CD14-positive monocyte (primary cell): Measurements from ENCODE around the gene AMPD3. TPM values are rescaled to one million over a fixed set of nuclear protein-coding genes. Genes with fewer than 3 reads are reported as not detected.

Source experiments
- DNase-seq, 3 donors: peaks; one replicate each; pipeline ENCODE4 v3.0.0-alpha.2; 2011 to 2022
- H2AFZ ChIP-seq: 2 replicates; pipeline ENCODE4 v1.6.0; 2012; ENCODE audit warnings: mild to moderate bottlenecking, low read depth, low read length, inconsistent platforms; ENCODE audit not compliant: insufficient read depth, poor library complexity, severe bottlenecking
- H3K27ac ChIP-seq, 2 donors: 1 replicate in 1 of 2; 2 replicates in 1 of 2; pipeline ENCODE4 v1.5.1; 2012 to 2013; ENCODE audit warnings: low read length in 2 of 2, control low read depth in 1 of 2, inconsistent platforms in 1 of 2, low read depth in 1 of 2, mild to moderate bottlenecking in 1 of 2
- H3K27me3 ChIP-seq, 2 donors: one replicate each; pipeline versions ENCODE4 v1.6.0 to v1.6.1; 2011 to 2013; ENCODE audit warnings: low read length in 2 of 2; ENCODE audit not compliant: control insufficient read depth in 2 of 2, insufficient read depth in 2 of 2
- H3K36me3 ChIP-seq, 2 donors: replicated peaks in 1 of 2; 1 replicate in 1 of 2; 2 replicates in 1 of 2; pipeline versions ENCODE4 v1.5.1 to v1.6.1; 2012 to 2013; ENCODE audit warnings: low read length in 2 of 2, control low read depth in 1 of 2, inconsistent platforms in 1 of 2, mild to moderate bottlenecking in 1 of 2; ENCODE audit not compliant: insufficient read depth in 2 of 2, control insufficient read depth in 1 of 2
- H3K4me1 ChIP-seq, 2 donors: 1 replicate in 1 of 2; 2 replicates in 1 of 2; pipeline versions ENCODE4 v1.5.1 to v1.6.1; 2012 to 2013; ENCODE audit warnings: low read length in 2 of 2, control low read depth in 1 of 2, inconsistent platforms in 1 of 2, mild to moderate bottlenecking in 1 of 2, moderate library complexity in 1 of 2; ENCODE audit not compliant: insufficient read depth in 2 of 2, control insufficient read depth in 1 of 2
- H3K4me2 ChIP-seq: replicated peaks from 2 replicates; pipeline ENCODE3; 2012; ENCODE audit warnings: low read length, moderate library complexity, mild to moderate bottlenecking; ENCODE audit not compliant: poor library complexity, severe bottlenecking; ENCODE audit errors: extremely low read depth
- H3K4me3 ChIP-seq, 3 experiments: fragments of 200-600 bp in 1 of 3; sonication (generic) in 1 of 3; replicated peaks in 1 of 3; 1 replicate in 2 of 3; 2 replicates in 1 of 3; pipeline ENCODE4 v1.5.1; 2011 to 2013; ENCODE audit warnings: low read length in 3 of 3, mild to moderate bottlenecking in 3 of 3, control low read depth in 2 of 3, low read depth in 2 of 3, inconsistent platforms in 1 of 3, moderate library complexity in 1 of 3
- H3K79me2 ChIP-seq: 2 replicates; pipeline ENCODE4 v1.6.0; 2012; ENCODE audit warnings: mild to moderate bottlenecking, control low read depth, inconsistent platforms, low read length, moderate library complexity; ENCODE audit not compliant: insufficient read depth
- H3K9ac ChIP-seq: 2 replicates; pipeline ENCODE4 v1.6.0; 2017; ENCODE audit warnings: low read length, mild to moderate bottlenecking; ENCODE audit not compliant: insufficient read depth, poor library complexity, severe bottlenecking
- H3K9me3 ChIP-seq, 2 donors: replicated peaks in 1 of 2; 1 replicate in 1 of 2; 2 replicates in 1 of 2; pipeline versions ENCODE4 v1.5.1 to v1.6.1; 2012 to 2013; ENCODE audit warnings: low read length in 2 of 2, control low read depth in 1 of 2; ENCODE audit not compliant: control insufficient read depth in 1 of 2, insufficient read depth in 1 of 2
- H4K20me1 ChIP-seq: 2 replicates; pipeline ENCODE4 v1.6.0; 2012; ENCODE audit warnings: mild to moderate bottlenecking, low read length, control low read depth, moderate library complexity; ENCODE audit not compliant: insufficient read depth
- H3K27ac Mint-ChIP-seq, 7 donors: one replicate each; pipeline ENCODE4 v1.8.0; 2020; ENCODE audit warnings: mild to moderate bottlenecking in 7 of 7, mixed read lengths in 7 of 7, moderate library complexity in 6 of 7, inconsistent platforms in 2 of 7
- H3K27me3 Mint-ChIP-seq, 3 donors: one replicate each; pipeline ENCODE4 v1.8.0; 2021 to 2022; ENCODE audit warnings: low read depth in 3 of 3, mild to moderate bottlenecking in 3 of 3, mixed read lengths in 3 of 3, moderate library complexity in 3 of 3, inconsistent platforms in 1 of 3
- H3K36me3 Mint-ChIP-seq, 2 donors: one replicate each; pipeline ENCODE4 v1.8.0; 2020; ENCODE audit warnings: mixed read lengths in 2 of 2, inconsistent platforms in 1 of 2, mild to moderate bottlenecking in 1 of 2
- H3K4me1 Mint-ChIP-seq: one replicate; pipeline ENCODE4 v1.8.0; 2020; ENCODE audit warnings: mild to moderate bottlenecking, mixed read lengths
- H3K4me3 Mint-ChIP-seq, 2 donors: one replicate each; pipeline ENCODE4 v1.8.0; 2020; ENCODE audit warnings: mild to moderate bottlenecking in 2 of 2, mixed read lengths in 2 of 2, moderate library complexity in 1 of 2
- H3K9me3 Mint-ChIP-seq, 7 donors: one replicate each; pipeline ENCODE4 v1.8.0; 2020 to 2022; ENCODE audit warnings: mixed read lengths in 7 of 7, mild to moderate bottlenecking in 6 of 7, moderate library complexity in 6 of 7, inconsistent platforms in 2 of 7
- WGBS: methylation state at CpG from one replicate; pipeline ENCODE4 v1.1.5; 2013; ENCODE audit warnings: missing lambda C conversion rate; ENCODE audit not compliant: insufficient coverage; 5-methylcytosine and 5-hydroxymethylcytosine counted together
- intact Hi-C, 2 donors: fragments of 100-400 bp; cut with micrococcal nuclease; formaldehyde crosslinking; loops; one replicate each; pipeline versions ENCODE4 v1.15.0 to v1.15.1; 2023
- polyA plus RNA-seq, 3 donors: library from polyadenylated mRNA; depleted of rRNA in 1 of 3; unstranded in 2 of 3; stranded (reverse) in 1 of 3; fragments of 300-500 nt in 2 of 3; fragments of >200 nt in 1 of 3; fragmentation: Illumina TruSeq in 2 of 3; gene quantifications; 1 replicate in 2 of 3; 2 replicates in 1 of 3; pipeline ENCODE4 v1.2.3, GENCODE V29; 2012 to 2021
- TF ChIP-seq, protein P1 (sequence below): fragments of 200-600 bp; IDR thresholded peaks from one replicate; pipeline ENCODE4 v1.8.0; 2022; ENCODE audit warnings: antibody characterized with exemption, mild to moderate bottlenecking

The AMPD3 gene
- polyA plus RNA-seq, 3 donors, result 10.5 to 24.3 (median 14.3) TPM

DNA sequence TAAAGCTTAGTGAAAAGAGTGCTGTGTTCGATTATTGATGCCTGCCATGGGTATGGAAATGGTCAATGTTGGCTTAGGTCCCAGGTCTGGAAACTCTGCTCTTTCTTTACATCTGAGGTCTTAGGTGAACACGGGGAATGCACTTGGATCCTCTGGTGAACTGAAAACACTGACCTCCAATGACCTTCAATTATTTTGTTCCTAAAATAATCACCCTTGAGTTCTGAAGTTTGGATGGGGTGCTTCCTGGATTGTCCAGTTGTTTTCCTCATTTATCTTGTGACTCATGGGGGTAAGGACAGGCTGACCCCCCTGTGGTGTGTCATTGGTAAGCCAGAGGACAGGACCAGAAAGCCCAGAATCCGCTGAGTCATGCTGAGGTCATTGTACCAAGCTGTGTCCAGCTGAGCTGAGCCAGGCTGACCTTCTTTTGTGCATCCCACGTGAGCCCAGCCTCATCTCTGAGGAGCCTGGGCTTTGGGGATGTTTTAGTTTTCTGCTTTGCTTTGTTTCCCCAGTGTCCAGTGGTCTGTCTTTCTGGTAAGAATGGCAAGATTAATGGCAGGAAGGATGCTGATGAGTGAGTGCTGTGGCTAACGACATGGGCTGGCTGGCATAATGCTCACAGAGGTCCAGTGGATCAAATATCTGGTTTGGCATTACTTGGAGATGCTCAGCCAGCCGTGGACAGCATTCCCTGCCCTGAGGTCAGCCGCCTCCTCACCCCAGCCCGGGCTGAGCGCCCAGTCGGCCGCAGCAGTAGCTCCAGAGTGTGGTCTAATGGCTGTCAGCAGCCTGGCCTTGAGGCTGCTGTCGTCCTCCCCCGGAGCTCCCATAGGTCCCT lies 35.6 kb downstream of the AMPD3 start:
- Mint-ChIP-seq H3K4me1 (peaks cover 12% of the 10 kb centered on the region), H3K9me3 (peaks cover 0 to 2% (median 0%) of the 10 kb centered on the region in 7 donors), H3K36me3 (peaks cover 98 to 100% of the 10 kb centered on the region in 2 donors), H3K4me3 (no peak overlapping the region), H3K27ac (peak overlapping the region in 5 of 7 donors; percentile 37 to 75 (median 51)), H3K27me3 (no peaks in the 10 kb centered on the region)
- peak; percentile 23 to 87 (median 41) for DNase-seq
- Histone ChIP-seq H3K4me3 (no peak overlapping the region), H3K36me3 (peaks cover 90 to 100% of the 10 kb centered on the region in 2 donors), H3K27ac (peak overlapping the region in 1 of 2 donors; percentile 22), H3K9me3 (no peaks in the 10 kb centered on the region), H2AFZ (no peak overlapping the region), H3K4me2 (no peak overlapping the region), H3K4me1 (no peaks in the 10 kb centered on the region), H3K9ac (no peak overlapping the region), H4K20me1 (peaks cover 50% of the 10 kb centered on the region), H3K27me3 (no peaks in the 10 kb centered on the region), H3K79me2 (peaks cover 9% of the 10 kb centered on the region)
- TF ChIP-seq, protein P1, sequence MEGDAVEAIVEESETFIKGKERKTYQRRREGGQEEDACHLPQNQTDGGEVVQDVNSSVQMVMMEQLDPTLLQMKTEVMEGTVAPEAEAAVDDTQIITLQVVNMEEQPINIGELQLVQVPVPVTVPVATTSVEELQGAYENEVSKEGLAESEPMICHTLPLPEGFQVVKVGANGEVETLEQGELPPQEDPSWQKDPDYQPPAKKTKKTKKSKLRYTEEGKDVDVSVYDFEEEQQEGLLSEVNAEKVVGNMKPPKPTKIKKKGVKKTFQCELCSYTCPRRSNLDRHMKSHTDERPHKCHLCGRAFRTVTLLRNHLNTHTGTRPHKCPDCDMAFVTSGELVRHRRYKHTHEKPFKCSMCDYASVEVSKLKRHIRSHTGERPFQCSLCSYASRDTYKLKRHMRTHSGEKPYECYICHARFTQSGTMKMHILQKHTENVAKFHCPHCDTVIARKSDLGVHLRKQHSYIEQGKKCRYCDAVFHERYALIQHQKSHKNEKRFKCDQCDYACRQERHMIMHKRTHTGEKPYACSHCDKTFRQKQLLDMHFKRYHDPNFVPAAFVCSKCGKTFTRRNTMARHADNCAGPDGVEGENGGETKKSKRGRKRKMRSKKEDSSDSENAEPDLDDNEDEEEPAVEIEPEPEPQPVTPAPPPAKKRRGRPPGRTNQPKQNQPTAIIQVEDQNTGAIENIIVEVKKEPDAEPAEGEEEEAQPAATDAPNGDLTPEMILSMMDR, result no peak
- 93% methylated on average over 12 of the region's 13 CpGs for WGBS
- intact Hi-C loops, result no loop called here

- Histone ChIP-seq H3K4me1 (no peaks in the 10 kb centered on the region), H4K20me1 (peaks cover 39% of the 10 kb centered on the region), H3K79me2 (peaks cover 9% of the 10 kb centered on the region), H3K27me3 (no peaks in the 10 kb centered on the region), H3K36me3 (peaks cover 88 to 100% of the 10 kb centered on the region in 2 donors), H2AFZ (no peak overlapping the region), H3K4me2 (no peak overlapping the region), H3K4me3 (no peak overlapping the region), H3K9me3 (no peaks in the 10 kb centered on the region), H3K27ac (no peak overlapping the region), H3K9ac (no peak overlapping the region)
- TF ChIP-seq, protein P1, result no peak
- peaks cover 98 to 100% of the 10 kb centered on the region in 2 donors for H3K36me3 Mint-ChIP-seq
- H3K27me3 Mint-ChIP-seq, result no peaks in the 10 kb centered on the region
- intact Hi-C loops, result no loop called here
- peaks cover 0 to 2% (median 0%) of the 10 kb centered on the region in 7 donors for H3K9me3 Mint-ChIP-seq
- H3K4me1 Mint-ChIP-seq, result peaks cover 12% of the 10 kb centered on the region
- no peak overlapping the region for H3K4me3 Mint-ChIP-seq
- peak overlapping the region in 2 of 7 donors; percentile 1 to 15 for H3K27ac Mint-ChIP-seq
- peak in 1 of 3 donors; percentile 1 for DNase-seq
- 100% methylated on average over 2 of the region's 2 CpGs for WGBS
Observed at GRCh38 chr11:10492084-10492483, 37.0 kb downstream of the AMPD3 start.
